NCI-H748 (cell line): ENCODE results near the gene CACNG1.
"Not testable (repeated sequence)": the region's sequence is repeated elsewhere in the genome, so short reads cannot be mapped to it uniquely, and the experiment has no call there.

Experiments used
- DNase-seq: peaks from one replicate; lab custom pipeline; 2025; ENCODE audit not compliant: unreplicated experiment; lab: John Stamatoyannopoulos, UW

Gene CACNG1

GRCh38 chr17:67078292-67078691 is 33.9 kb downstream of the CACNG1 start:
- no peak for DNase-seq

- no peak for DNase-seq
Measured at GRCh38 chr17:67079491-67079890, 35.1 kb downstream of the CACNG1 start.

GRCh38 chr17:67080804-67081203 is 36.5 kb downstream of the CACNG1 start:
- no peak for DNase-seq

- no peak for DNase-seq
Measured at GRCh38 chr17:67082107-67082506, 37.8 kb downstream of the CACNG1 start.

GRCh38 chr17:67085406-67085805 is 41.1 kb downstream of the CACNG1 start:
- DNase-seq = no peak

GRCh38 chr17:67088639-67089038 is 44.3 kb downstream of the CACNG1 start:
- DNase-seq = no peak

GRCh38 chr17:67090341-67090740 is 46.0 kb downstream of the CACNG1 start:
- DNase-seq = no peak

- no peak for DNase-seq
Measured at GRCh38 chr17:67092291-67092690, 47.9 kb downstream of the CACNG1 start.

- not testable (repeated sequence) for DNase-seq
Measured at GRCh38 chr17:67092710-67093109, 48.4 kb downstream of the CACNG1 start.

GRCh38 chr17:67093348-67093747 is 49.0 kb downstream of the CACNG1 start:
- DNase-seq = no peak

- not testable (repeated sequence) for DNase-seq
Measured at GRCh38 chr17:67095291-67095690, 50.9 kb downstream of the CACNG1 start.

- DNase-seq = no peak
Measured at GRCh38 chr17:67095803-67096202, 51.4 kb downstream of the CACNG1 start.

GRCh38 chr17:67096609-67097008 is 52.3 kb downstream of the CACNG1 start:
- DNase-seq = no peak

- no peak for DNase-seq
Measured at GRCh38 chr17:67098006-67098405, 53.7 kb downstream of the CACNG1 start.

- DNase-seq = not testable (repeated sequence)
Measured at GRCh38 chr17:67104641-67105040, 60.3 kb downstream of the CACNG1 start.

GRCh38 chr17:67105213-67105612 is 60.9 kb downstream of the CACNG1 start:
- no peak for DNase-seq
